ENCODE results near the gene PNLIPRP1. TPM values are rescaled to one million over a fixed set of nuclear protein-coding genes. Genes with fewer than 3 reads are reported as not detected.

The PNLIPRP1 gene
- total and polyA plus RNA-seq, 11 donors: 0.08 to 1.5 (median 0.53) TPM; not detected in 6

- Histone ChIP-seq H3K9me3 (no peaks in the 10 kb centered on the region), H3K4me1 (peaks cover 0 to 7% (median 0%) of the 10 kb centered on the region in 12 donors), H3K27ac (no peak overlapping the region), H3K27me3 (peaks cover 0 to 19% (median 11%) of the 10 kb centered on the region in 9 donors), H3K36me3 (no peaks in the 10 kb centered on the region), H3K4me3 (no peak overlapping the region)
- WGBS, 4 donors: 88 to 91% (median 90%) methylated on average over 6 of the region's 6 CpGs
- no peak for DNase-seq
- ATAC-seq: no peak
- intact Hi-C loops (cut with DNase I): no loop called here
- TF ChIP-seq CTCF (IDR thresholded peaks at IDR 0.05): no peak
- TF ChIP-seq POLR2A (IDR thresholded peaks at IDR 0.05): no peak
Measured at GRCh38 chr10:116631871-116632295, 41.1 kb downstream of the PNLIPRP1 start.

GRCh38 chr10:116632596-116633215 lies 41.9 kb downstream of the PNLIPRP1 start:
- intact Hi-C loops (cut with DNase I): no loop called here
- no peak for DNase-seq
- ATAC-seq: no peak
- Histone ChIP-seq H3K27me3 (peaks cover 0 to 11% (median 4%) of the 10 kb centered on the region in 9 donors), H3K4me1 (peaks cover 0 to 1% (median 0%) of the 10 kb centered on the region in 12 donors), H3K4me3 (no peak overlapping the region), H3K36me3 (no peaks in the 10 kb centered on the region), H3K9me3 (no peaks in the 10 kb centered on the region), H3K27ac (no peak overlapping the region)
- 87 to 90% (median 87%) methylated on average over 17 of the region's 17 CpGs for WGBS, 4 donors
- TF ChIP-seq CTCF (IDR thresholded peaks at IDR 0.05): no peak
- no peak for TF ChIP-seq POLR2A (IDR thresholded peaks at IDR 0.05)

- intact Hi-C loops (cut with DNase I): no loop called here
- H3K27me3 ChIP-seq: peaks cover 0 to 7% (median 0%) of the 10 kb centered on the region in 9 donors
- TF ChIP-seq CTCF (IDR thresholded peaks at IDR 0.05): no peak
- no peak for TF ChIP-seq POLR2A (IDR thresholded peaks at IDR 0.05)
Measured at GRCh38 chr10:116633216-116633600, 42.4 kb downstream of the PNLIPRP1 start.

GRCh38 chr10:116634126-116634975 lies 43.6 kb downstream of the PNLIPRP1 start:
- Histone ChIP-seq H3K27me3 (peaks cover 0 to 7% (median 0%) of the 10 kb centered on the region in 9 donors), H3K4me1 (no peaks in the 10 kb centered on the region), H3K9me3 (no peaks in the 10 kb centered on the region), H3K36me3 (no peaks in the 10 kb centered on the region), H3K27ac (no peak overlapping the region), H3K4me3 (no peak overlapping the region)
- DNase-seq (no peak), ATAC-seq (no peak)
- WGBS, 4 donors: 78 to 82% (median 80%) methylated on average over 11 of the region's 11 CpGs
- no peak for TF ChIP-seq CTCF (IDR thresholded peaks at IDR 0.05)
- no peak for TF ChIP-seq POLR2A (IDR thresholded peaks at IDR 0.05)
- intact Hi-C loops (cut with DNase I): no loop called here

More at GRCh38 chr10:116633216-116633600, 42.4 kb downstream of the PNLIPRP1 start:
- H3K9me3 ChIP-seq: no peaks in the 10 kb centered on the region
- no peak overlapping the region for H3K4me3 ChIP-seq
- ATAC-seq (no peak), DNase-seq (no peak)
- H3K36me3 ChIP-seq: no peaks in the 10 kb centered on the region
- 91 to 97% (median 94%) methylated on average over 8 of the region's 8 CpGs for WGBS, 4 donors
- H3K27ac ChIP-seq: no peak overlapping the region
- no peaks in the 10 kb centered on the region for H3K4me1 ChIP-seq
